GM21360 (cell line): Measurements from ENCODE around the gene APOA5.
"Not testable (repeated sequence)": the region's sequence is repeated elsewhere in the genome, so short reads cannot be mapped to it uniquely, and the experiment has no call there.

Source experiments
- ATAC-seq: cut with Tn5 transposase; IDR thresholded peaks from one replicate; pipeline ENCODE4 v1.9.1; 2021; ENCODE audit warnings: mild to moderate bottlenecking, moderate library complexity; ENCODE audit not compliant: unreplicated experiment

APOA5 gene

GRCh38 chr11:116776522-116776984 is 15.1 kb downstream of the APOA5 start:
- ATAC-seq: no peak

GRCh38 chr11:116775975-116776374 is 15.7 kb downstream of the APOA5 start:
- no peak for ATAC-seq

DNA sequence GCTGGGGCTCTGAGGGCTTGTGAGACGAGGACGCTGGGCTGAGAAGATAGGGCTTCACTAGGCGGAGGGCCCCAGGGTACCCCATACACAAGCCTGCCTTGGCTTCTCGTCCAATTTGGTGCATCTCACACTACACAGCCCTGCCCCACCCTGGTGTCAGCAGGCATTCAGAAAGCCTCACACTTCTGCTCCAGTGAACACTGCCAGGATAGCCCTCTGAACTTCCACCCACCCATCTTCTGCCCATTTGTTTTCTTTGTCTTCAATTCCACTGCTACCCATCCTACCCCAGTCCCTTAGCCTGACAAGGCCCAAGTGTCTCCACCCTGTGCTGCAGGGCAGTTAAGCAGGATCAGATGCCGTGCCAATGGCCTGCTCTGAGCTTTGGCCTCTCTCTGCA is 17.0 kb downstream of the APOA5 start:
- ATAC-seq: no peak

- no peak for ATAC-seq
Measured at GRCh38 chr11:116773203-116774097, 18.2 kb downstream of the APOA5 start.

- ATAC-seq: peak; percentile 86
Measured at GRCh38 chr11:116772443-116773202, 19.1 kb downstream of the APOA5 start, which contains the start of gene BUD13. Gene BUD13 (minus strand): TSS chr11:116772987. CDS start chr11:116772964, 23 bp downstream.

GRCh38 chr11:116771935-116772334 is 19.7 kb downstream of the APOA5 start:
- no peak for ATAC-seq

GRCh38 chr11:116762132-116762531 is 29.5 kb downstream of the APOA5 start:
- no peak for ATAC-seq

GRCh38 chr11:116756044-116756443 is 35.6 kb downstream of the APOA5 start:
- ATAC-seq: not testable (repeated sequence)

DNA sequence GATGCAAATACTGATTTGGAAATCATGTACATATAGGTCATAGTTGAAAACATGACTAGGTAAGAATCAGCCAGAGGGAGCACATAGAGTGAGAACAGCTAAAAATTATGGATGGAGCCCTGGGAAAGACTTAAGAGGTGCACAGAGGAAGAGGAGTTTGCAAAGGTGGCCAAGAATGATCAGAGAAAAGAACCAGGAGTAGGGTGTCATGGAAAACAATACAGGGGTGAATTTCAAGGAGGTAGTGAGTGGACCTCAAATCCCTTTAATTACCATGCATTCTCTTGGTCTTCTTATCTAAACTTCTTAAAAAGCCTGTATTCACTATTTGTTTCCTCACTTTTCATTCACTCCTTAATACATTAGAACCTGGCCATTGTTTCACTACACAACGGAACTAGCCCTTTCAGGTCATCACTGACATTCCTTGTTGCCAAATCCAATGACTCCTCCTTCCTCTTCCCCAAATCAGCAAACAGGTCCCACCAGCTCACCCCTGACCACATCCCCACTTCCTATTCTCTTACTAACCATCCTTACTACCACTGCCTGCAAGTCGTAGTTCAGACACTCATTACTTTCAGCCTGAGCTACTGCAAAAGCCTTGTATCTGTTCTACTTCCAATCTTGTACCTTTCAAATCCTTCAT is 41.5 kb downstream of the APOA5 start:
- no peak for ATAC-seq

DNA sequence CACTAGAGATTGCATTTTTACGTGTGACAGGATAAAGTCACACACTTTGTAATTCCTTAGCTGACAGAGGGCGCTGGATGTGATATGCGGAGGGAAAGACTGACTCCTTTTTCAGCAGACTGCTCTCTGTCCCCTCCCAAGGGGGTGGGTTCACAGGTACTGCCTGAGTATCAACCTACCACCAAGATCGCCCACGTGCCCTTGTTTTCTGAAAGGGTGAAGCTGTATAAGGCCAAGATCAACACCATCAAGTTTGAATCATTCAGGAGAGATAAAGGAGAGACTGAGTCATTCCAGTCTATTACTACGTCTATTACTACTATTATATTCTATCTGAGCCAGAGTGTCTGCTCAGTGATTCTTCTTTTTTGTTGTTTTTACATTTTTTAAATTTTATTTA is 49.6 kb downstream of the APOA5 start:
- no peak for ATAC-seq

DNA sequence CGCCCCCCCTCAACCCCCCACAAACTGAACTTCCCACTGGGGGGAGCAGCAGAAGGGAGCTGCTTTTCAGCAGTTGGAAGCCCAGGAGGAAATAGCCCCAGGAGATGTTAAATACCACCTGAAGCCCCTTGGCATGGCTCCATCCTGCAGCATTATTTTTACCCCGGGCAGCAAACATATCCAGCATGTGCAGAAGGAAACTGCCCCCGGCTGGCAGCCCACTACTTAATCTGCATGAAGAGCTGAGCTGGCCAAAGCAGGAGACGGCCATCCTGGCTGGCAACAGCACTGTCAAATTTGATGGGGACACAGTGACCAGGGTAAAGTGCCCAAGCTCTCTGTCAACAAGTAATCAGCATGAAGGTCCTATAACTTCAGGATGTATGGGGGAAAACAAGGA is 50.9 kb downstream of the APOA5 start:
- no peak for ATAC-seq
